GM15510 (cell line): ENCODE data around the gene DCX.

Experiments
- POLR2A ChIP-seq: IDR thresholded peaks from 3 replicates; pipeline ENCODE4 v1.6.1; 2011; ENCODE audit warnings: borderline replicate concordance; ENCODE audit not compliant: insufficient read length; ENCODE audit errors: extremely low read depth

DCX gene

DNA sequence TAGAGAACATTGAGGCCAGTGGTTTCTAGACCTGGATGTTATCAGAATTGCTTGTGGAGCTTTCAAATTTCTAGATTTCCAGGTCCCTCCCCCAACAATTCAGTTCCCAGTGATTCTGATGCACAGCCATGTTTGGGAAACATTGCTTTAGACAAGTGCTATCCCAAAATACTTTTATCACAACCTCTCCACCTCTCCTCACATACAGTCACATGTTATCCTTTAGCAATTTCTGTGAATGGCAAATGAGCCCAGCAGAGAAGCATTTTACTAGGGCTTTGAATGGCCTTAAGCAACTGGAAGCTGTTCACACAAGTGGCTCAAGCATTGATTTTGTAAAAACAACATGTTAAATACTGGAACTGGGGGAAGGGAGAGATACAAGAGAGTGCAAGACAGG is 29.7 kb downstream of the DCX start:
- TF ChIP-seq POLR2A, result no peak

GRCh38 chrX:111376897-111377578 is 35.0 kb downstream of the DCX start:
- TF ChIP-seq POLR2A, result no peak

DNA sequence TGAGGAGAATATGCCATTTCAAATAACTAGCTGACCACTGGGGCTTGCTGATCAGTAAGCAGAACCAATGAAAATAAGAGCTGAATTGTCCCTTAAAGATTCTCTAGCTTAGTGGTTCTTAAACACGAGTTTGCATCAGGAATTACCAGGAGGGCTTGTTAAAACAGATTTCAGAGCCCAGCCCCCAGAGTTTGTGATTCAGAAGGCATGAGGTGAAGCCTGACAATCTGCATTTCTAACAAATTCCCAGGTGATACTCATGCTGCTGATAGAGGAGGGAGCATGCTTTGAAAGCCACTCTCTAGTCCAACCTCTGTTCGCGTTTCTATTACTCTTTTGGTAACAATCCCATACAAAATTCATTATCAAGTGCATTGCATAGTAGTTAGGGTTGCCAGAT is 35.5 kb downstream of the DCX start:
- no peak for TF ChIP-seq POLR2A

GRCh38 chrX:111375747-111376146 is 36.2 kb downstream of the DCX start:
- TF ChIP-seq POLR2A, result no peak

DNA sequence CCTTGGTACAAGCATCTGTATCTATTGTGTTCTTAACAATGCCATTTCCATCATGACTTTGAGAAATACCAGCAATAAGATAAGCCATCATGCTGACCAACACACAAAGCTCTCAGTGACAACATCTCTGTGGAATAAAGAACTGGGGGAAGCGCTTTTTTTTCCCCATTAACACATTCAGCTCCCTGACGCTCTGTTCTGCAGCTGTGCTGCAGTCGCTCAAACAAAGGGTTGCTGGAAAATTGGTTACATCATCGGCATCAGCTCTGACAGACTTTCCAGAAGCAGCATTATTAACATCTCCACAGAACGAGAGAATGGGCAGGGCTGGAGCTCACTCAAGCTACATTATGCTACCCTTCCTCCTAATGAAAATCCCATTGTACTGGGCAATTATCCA is 39.9 kb downstream of the DCX start:
- TF ChIP-seq POLR2A, result no peak

DNA sequence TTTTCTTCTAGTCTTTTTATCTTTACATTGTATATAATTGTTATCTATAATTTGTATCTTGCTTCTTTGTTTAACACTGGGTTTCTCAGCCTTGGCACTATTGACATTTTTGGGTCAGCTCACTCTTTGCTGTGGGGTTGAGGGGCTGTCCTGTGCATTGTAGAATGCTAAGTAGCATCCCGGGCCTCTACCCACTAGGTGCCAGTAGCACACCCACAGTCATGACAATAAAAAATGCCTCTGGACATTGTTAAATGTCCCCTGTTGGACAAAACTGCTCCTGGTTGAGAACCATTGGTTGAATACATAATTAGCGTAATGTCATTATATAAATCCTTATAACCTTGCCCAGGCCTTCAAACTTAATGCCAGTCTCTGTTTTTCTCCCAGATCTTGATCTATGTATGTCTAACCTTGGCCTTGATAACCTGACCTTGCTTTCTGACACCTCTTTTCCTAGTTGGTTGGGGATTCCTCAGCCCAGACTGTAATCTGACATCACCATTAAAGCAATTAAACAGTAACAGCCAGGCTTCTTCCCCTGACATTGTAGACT is 46.1 kb downstream of the DCX start:
- TF ChIP-seq POLR2A, result no peak

DNA sequence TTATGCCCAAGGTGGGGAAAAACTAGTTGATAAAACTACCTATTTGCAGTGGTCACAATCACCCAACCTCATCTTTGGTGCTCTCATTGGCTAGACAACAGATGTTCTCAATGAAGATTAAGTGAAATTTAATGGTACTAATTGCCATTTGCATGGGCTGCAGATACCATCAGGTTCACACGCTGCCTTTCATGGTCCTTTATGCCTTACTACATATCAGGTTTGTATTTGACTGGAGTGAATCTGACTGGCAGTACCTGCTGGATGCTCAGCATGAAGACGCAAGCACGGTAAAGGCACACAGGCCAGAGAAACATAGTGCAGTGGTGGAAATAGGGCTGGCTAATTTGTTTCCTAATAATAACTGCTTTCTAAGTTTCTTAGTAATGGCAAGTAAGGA is 48.3 kb downstream of the DCX start:
- TF ChIP-seq POLR2A, result no peak

DNA sequence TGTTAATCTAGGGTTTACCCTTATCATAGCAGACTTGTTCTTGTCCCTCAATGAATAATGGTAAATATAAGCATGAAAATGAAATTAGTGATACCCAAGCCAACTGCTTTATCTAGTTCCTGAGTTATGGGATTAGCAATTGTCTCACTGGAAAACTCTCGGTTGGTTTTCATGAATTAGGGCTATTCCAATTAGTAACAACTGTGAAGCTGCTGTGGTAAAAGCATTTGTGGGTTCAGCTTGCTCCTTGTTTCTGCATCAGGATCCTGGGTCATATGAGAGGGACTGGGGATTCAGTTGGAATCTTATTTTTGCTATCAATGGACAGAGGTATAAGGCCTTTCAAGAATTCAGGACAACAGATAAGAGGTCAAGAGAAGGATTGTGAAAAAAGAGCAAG is 50.2 kb downstream of the DCX start:
- TF ChIP-seq POLR2A, result no peak

DNA sequence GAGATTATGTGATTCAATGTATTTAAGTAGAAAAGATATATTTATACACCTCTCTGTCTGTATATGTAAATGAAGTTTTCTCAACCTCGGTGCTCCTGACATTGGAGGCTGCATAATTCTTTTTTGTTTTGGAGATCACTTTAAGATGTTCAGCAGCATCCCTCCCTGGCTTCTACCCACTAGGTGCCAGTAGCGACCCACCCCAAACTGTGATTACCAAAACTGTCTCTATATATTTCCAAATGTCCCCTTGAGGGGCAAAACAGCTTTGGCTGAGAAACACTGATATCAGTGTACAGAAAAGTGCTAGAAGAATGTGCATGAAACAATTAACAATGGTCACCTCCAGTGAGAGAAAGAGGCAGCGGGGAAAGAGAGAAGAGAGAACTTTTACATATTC is 51.2 kb downstream of the DCX start:
- no peak for TF ChIP-seq POLR2A

- no peak for TF ChIP-seq POLR2A
Measured at GRCh38 chrX:111355523-111356115, 56.4 kb downstream of the DCX start.

- no peak for TF ChIP-seq POLR2A
Measured at GRCh38 chrX:111354496-111354895, 57.5 kb downstream of the DCX start.

- no peak for TF ChIP-seq POLR2A
Measured at GRCh38 chrX:111353793-111354192, 58.2 kb downstream of the DCX start.

DNA sequence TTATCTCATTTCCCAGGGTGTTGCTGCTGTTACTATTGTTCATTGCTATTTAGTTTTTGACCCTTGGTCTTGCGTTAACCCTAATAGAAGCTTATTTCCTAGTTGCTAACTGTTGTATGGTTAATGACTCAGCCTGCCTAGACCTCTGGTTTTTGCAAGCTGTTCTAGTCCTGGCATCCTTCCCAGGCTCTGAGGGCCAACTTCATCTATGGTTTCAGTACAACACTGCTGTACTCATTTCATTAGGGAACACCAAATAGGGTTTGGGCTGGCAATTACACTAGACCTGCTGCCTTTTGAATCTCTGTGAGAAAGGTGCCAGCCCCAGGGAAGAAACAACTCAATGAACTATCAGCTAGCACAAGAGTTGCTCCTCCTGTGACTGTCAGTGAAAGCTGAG is 59.6 kb downstream of the DCX start:
- TF ChIP-seq POLR2A, result no peak

DNA sequence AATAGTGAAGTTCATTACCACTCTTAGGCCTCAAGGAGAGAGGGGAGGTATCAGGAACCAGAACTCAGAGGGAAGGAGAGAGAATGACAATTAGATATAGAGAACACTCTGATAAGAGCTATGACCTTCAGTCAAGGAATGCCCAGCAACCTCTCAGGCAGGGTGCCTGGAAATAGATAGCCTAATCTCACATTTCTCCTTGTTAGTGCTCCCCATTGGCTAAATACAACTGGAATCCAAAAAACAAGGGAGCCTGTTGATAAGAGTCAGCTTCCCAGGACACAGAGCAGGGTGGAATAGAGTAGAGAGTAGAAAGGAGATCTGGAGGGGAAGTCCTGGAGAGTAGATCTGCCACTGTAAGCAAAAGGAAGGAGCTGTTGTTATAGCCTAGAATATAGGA is 62.1 kb downstream of the DCX start:
- TF ChIP-seq POLR2A, result no peak

DNA sequence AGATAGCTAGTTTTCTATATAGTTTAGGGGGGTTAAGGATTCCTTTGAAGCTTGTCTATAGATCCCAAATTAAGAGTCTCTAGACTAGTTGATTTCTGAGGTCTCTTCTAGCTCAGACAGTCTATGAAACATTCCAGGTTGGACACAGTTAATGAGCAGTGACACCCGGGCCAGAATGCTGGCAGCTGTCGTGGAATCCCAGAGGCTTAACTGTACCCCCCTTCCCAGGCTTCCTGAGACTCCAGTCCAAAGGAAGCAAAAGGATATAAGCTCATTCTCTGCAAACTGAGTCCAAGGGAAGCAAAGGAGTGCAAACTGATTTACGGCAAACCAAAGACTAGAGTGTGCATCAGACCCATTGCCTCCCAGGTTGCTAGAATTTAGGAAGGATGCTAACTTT is 62.9 kb downstream of the DCX start:
- TF ChIP-seq POLR2A, result no peak

DNA sequence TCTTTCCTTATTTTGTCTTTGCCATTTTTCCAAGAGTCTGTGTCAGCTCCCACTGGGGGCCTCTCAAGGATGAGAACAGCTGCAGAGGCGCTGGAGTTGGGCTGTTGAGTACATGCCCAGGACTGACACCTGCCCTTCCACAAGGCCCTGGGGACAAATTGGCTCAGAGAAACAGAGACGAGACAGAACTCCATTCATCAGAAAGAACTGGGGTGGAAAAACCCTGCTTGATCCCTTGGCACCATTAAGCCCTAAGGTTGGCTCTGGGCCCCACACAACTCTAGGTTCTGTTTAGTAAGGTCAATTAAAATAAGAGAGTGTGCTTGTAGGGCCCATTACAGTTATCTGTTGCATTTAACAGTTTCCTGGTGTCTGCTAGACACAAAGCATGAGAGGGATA is 63.6 kb downstream of the DCX start:
- TF ChIP-seq POLR2A, result no peak
